H9 (cell line): ENCODE results near the gene ARHGEF25. TPM values are rescaled to one million over a fixed set of nuclear protein-coding genes. Genes with fewer than 3 reads are reported as not detected.

Experiments used
- DNase-seq: peaks from one replicate; pipeline ENCODE4 v3.0.0-alpha.2; 2017
- H2AFZ ChIP-seq: one replicate; pipeline ENCODE4 v1.6.1; 2013; ENCODE audit warnings: mild to moderate bottlenecking, low read length, control low read depth, moderate library complexity
- H2AK5ac ChIP-seq: 2 replicates; pipeline ENCODE4 v1.6.1; 2013; ENCODE audit warnings: low read length, control low read depth, mixed read lengths; ENCODE audit not compliant: insufficient read length
- H2BK120ac ChIP-seq: one replicate; pipeline ENCODE4 v1.6.1; 2013; ENCODE audit warnings: low read depth, mild to moderate bottlenecking, low read length, control low read depth, inconsistent platforms; ENCODE audit not compliant: poor library complexity, severe bottlenecking
- H2BK12ac ChIP-seq: 2 replicates; pipeline ENCODE4 v1.6.1; 2013; ENCODE audit warnings: low read length, control low read depth, mixed read lengths, low read depth; ENCODE audit not compliant: insufficient read length
- H2BK15ac ChIP-seq: 2 replicates; pipeline ENCODE4 v1.6.1; 2013; ENCODE audit warnings: low read depth, low read length, control low read depth
- H2BK20ac ChIP-seq: one replicate; pipeline ENCODE4 v1.6.1; 2013; ENCODE audit warnings: low read depth, mild to moderate bottlenecking, low read length, control low read depth, inconsistent platforms; ENCODE audit not compliant: poor library complexity, severe bottlenecking
- H2BK5ac ChIP-seq: 2 replicates; pipeline ENCODE4 v1.6.1; 2013; ENCODE audit warnings: low read length, control low read depth, mixed read lengths; ENCODE audit not compliant: insufficient read length
- H3K14ac ChIP-seq: 2 replicates; pipeline ENCODE4 v1.6.1; 2013; ENCODE audit warnings: low read length, control low read depth; ENCODE audit not compliant: insufficient read depth
- H3K18ac ChIP-seq: 2 replicates; pipeline ENCODE4 v1.6.1; 2013; ENCODE audit warnings: low read depth, mild to moderate bottlenecking, mixed read lengths, low read length, control low read depth; ENCODE audit not compliant: insufficient read length
- H3K23ac ChIP-seq: 2 replicates; pipeline ENCODE4 v1.6.1; 2013; ENCODE audit warnings: low read length, control low read depth, mixed read lengths, low read depth; ENCODE audit not compliant: insufficient read length
- H3K23me2 ChIP-seq: 2 replicates; pipeline ENCODE4 v1.6.1; 2013; ENCODE audit warnings: low read depth, mild to moderate bottlenecking, mixed read lengths, low read length, control low read depth; ENCODE audit not compliant: insufficient read length, poor library complexity, severe bottlenecking
- H3K27ac ChIP-seq: 2 replicates; pipeline ENCODE4 v1.5.1; 2013; ENCODE audit warnings: low read length, control low read depth, mixed read lengths, low read depth; ENCODE audit not compliant: insufficient read length
- H3K27me3 ChIP-seq: 2 replicates; pipeline ENCODE4 v1.6.1; 2013; ENCODE audit warnings: low read length, control low read depth, inconsistent platforms; ENCODE audit not compliant: insufficient read depth
- H3K4ac ChIP-seq: 2 replicates; pipeline ENCODE4 v1.6.1; 2013; ENCODE audit warnings: low read depth, mild to moderate bottlenecking, control low read depth, inconsistent platforms, low read length, moderate library complexity
- H3K4me1 ChIP-seq: 2 replicates; pipeline ENCODE4 v1.6.1; 2013; ENCODE audit warnings: low read length, control low read depth, inconsistent platforms; ENCODE audit not compliant: insufficient read depth
- H3K4me2 ChIP-seq: 2 replicates; pipeline ENCODE4 v1.6.1; 2013; ENCODE audit warnings: low read length, control low read depth, mixed read lengths; ENCODE audit not compliant: insufficient read length, insufficient read depth
- H3K56ac ChIP-seq: 2 replicates; pipeline ENCODE4 v1.6.1; 2013; ENCODE audit warnings: low read depth, mild to moderate bottlenecking, mixed read lengths, low read length, control low read depth; ENCODE audit not compliant: insufficient read length
- H3K79me1 ChIP-seq: 2 replicates; pipeline ENCODE4 v1.6.1; 2013; ENCODE audit warnings: low read depth, mild to moderate bottlenecking, moderate library complexity, low read length, control low read depth, inconsistent platforms; ENCODE audit not compliant: insufficient read depth, poor library complexity, severe bottlenecking
- H3K79me2 ChIP-seq: 2 replicates; pipeline ENCODE4 v1.6.1; 2013; ENCODE audit warnings: low read length, control low read depth, inconsistent platforms; ENCODE audit not compliant: insufficient read depth
- H3K9ac ChIP-seq: 2 replicates; pipeline ENCODE4 v1.6.1; 2013; ENCODE audit warnings: low read length, control low read depth, mixed read lengths; ENCODE audit not compliant: insufficient read length; ENCODE audit errors: extremely low read depth
- H3K9me3 ChIP-seq: one replicate; pipeline ENCODE4 v1.6.1; 2013; ENCODE audit warnings: low read depth, low read length, inconsistent platforms; ENCODE audit not compliant: control insufficient read depth
- H3T11ph ChIP-seq: one replicate; pipeline ENCODE4 v1.6.1; 2013; ENCODE audit warnings: mild to moderate bottlenecking, low read length, control low read depth, inconsistent platforms
- H4K20me1 ChIP-seq: one replicate; pipeline ENCODE4 v1.6.1; 2013; ENCODE audit not compliant: control insufficient read depth, insufficient read length, insufficient read depth
- H4K5ac ChIP-seq: 2 replicates; pipeline ENCODE4 v1.6.1; 2013; ENCODE audit warnings: low read depth, mild to moderate bottlenecking, mixed read lengths, low read length, control low read depth; ENCODE audit not compliant: insufficient read length
- H4K8ac ChIP-seq: replicated peaks from 2 replicates; pipeline ENCODE4 v1.6.1; 2013; ENCODE audit warnings: low read length, control low read depth, mixed read lengths, low read depth; ENCODE audit not compliant: insufficient read length
- H4K91ac ChIP-seq: 2 replicates; pipeline ENCODE4 v1.6.1; 2013; ENCODE audit warnings: low read depth, mild to moderate bottlenecking, moderate library complexity, mixed read lengths, low read length, control low read depth; ENCODE audit not compliant: insufficient read length
- H3K27ac Mint-ChIP-seq, 3 experiments: 2 replicates in 2 of 3; 3 replicates in 1 of 3; pipeline ENCODE4 v1.8.0; 2020 to 2021; ENCODE audit warnings: mixed read lengths in 3 of 3, mild to moderate bottlenecking in 1 of 3, moderate library complexity in 1 of 3
- H3K27me3 Mint-ChIP-seq: 2 replicates; pipeline ENCODE4 v1.8.0; 2021; ENCODE audit warnings: low read depth, mild to moderate bottlenecking, moderate library complexity, mixed read lengths
- H3K36me3 Mint-ChIP-seq, 3 experiments: 2 replicates in 2 of 3; 3 replicates in 1 of 3; pipeline ENCODE4 v1.8.0; 2020 to 2021; ENCODE audit warnings: low read depth in 3 of 3, mixed read lengths in 3 of 3; ENCODE audit not compliant: insufficient read depth in 1 of 3
- H3K4me1 Mint-ChIP-seq, 2 experiments: 2 replicates each; pipeline ENCODE4 v1.8.0; 2020; ENCODE audit warnings: mixed read lengths in 2 of 2
- H3K4me3 Mint-ChIP-seq, 2 experiments: 2 replicates in 1 of 2; 3 replicates in 1 of 2; pipeline ENCODE4 v1.8.0; 2020 to 2021; ENCODE audit warnings: mild to moderate bottlenecking in 2 of 2, mixed read lengths in 2 of 2, moderate library complexity in 1 of 2
- H3K9me3 Mint-ChIP-seq, 2 experiments: 2 replicates in 1 of 2; 3 replicates in 1 of 2; pipeline ENCODE4 v1.8.0; 2020; ENCODE audit warnings: mild to moderate bottlenecking in 2 of 2, mixed read lengths in 2 of 2, moderate library complexity in 1 of 2
- WGBS: extraction: QIAGEN DNeasy Blood & Tissue Kit; methylation state at CpG from one replicate; pipeline ENCODE4 v1.1.7; 2013; ENCODE audit warnings: missing lambda C conversion rate, low lambda C conversion rate, mixed read lengths; ENCODE audit not compliant: insufficient read length; ENCODE audit errors: extremely low coverage; 5-methylcytosine and 5-hydroxymethylcytosine counted together
- total RNA-seq: library from RNA; stranded (reverse); gene quantifications from 2 replicates; pipeline ENCODE4 v1.2.1, GENCODE V29; 2021
- TF ChIP-seq, protein P1 (sequence below): fragments of 200-600 bp; sonication (generic); conservative IDR thresholded peaks from 3 replicates; pipeline ENCODE4 v1.8.0; 2021; ENCODE audit warnings: antibody characterized with exemption, mild to moderate bottlenecking

ARHGEF25 gene
- total RNA-seq, 1 experiment from 2014 or later: 22.6 TPM

DNA sequence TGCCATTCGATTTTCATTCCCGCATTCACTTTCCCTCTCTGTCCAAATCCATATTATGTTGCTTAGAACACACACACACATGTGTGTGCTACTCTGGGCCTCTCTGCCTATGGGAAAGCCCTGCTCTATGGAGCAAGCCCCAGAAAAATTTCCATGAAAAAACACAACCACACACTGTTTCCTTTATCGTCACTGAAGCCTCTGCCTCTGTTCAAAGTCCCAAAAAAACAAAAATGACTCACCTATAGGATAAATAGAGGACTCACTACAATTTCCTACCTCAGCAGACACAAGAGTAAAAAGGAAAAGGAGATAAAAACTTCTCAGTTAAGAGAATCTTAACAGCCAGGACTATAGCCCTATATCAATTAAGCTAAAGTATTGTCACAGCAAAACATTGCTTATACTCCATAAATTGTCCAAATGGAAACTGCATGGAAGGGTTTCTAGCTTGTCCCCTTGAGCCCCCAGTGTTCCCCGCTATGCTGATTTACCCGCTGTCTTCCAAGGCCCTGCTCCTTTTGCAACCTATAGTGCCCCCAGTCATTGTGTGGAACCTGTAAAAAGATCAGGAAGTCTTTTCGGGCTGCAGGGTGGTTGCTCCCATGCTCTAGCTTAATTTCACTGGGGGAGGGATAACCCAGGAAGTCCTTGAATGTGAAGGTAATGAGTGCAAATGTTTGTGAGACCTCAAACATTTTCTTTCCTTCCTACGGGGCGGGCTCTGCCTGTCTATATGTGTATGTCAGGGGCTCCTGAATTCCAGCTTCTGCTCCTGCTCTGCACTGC, 31.4 kb upstream of the ARHGEF25 start:
- Histone ChIP-seq H4K91ac (no peak overlapping the region), H3K23me2 (no peaks in the 10 kb centered on the region), H3K18ac (no peak overlapping the region), H2BK120ac (no peak overlapping the region), H3K79me2 (0 out of 2 replicates have a peak, but pooled peaks cover 2% of the 10 kb centered on the region), H4K8ac (no peak overlapping the region), H3K56ac (no peak overlapping the region), H3T11ph (no peak overlapping the region), H2AK5ac (no peak overlapping the region), H3K27ac (no peak overlapping the region), H2BK15ac (no peak overlapping the region), H3K14ac (no peak overlapping the region), H3K79me1 (no peaks in the 10 kb centered on the region), H3K4me2 (no peak overlapping the region), H2AFZ (no peak overlapping the region), H3K9ac (no peak overlapping the region), H3K23ac (no peak overlapping the region), H3K4ac (no peak overlapping the region), H3K9me3 (no peaks in the 10 kb centered on the region), H2BK20ac (no peak overlapping the region), H4K5ac (no peak overlapping the region), H3K4me1 (no peaks in the 10 kb centered on the region), H2BK12ac (no peak overlapping the region), H4K20me1 (no peaks in the 10 kb centered on the region), H3K27me3 (no peaks in the 10 kb centered on the region), H2BK5ac (no peak overlapping the region)
- TF ChIP-seq, protein P1, sequence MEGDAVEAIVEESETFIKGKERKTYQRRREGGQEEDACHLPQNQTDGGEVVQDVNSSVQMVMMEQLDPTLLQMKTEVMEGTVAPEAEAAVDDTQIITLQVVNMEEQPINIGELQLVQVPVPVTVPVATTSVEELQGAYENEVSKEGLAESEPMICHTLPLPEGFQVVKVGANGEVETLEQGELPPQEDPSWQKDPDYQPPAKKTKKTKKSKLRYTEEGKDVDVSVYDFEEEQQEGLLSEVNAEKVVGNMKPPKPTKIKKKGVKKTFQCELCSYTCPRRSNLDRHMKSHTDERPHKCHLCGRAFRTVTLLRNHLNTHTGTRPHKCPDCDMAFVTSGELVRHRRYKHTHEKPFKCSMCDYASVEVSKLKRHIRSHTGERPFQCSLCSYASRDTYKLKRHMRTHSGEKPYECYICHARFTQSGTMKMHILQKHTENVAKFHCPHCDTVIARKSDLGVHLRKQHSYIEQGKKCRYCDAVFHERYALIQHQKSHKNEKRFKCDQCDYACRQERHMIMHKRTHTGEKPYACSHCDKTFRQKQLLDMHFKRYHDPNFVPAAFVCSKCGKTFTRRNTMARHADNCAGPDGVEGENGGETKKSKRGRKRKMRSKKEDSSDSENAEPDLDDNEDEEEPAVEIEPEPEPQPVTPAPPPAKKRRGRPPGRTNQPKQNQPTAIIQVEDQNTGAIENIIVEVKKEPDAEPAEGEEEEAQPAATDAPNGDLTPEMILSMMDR: no peak
- Mint-ChIP-seq H3K9me3 (no peaks in the 10 kb centered on the region), H3K4me1 (peaks cover 0 to 2% of the 10 kb centered on the region in 2 experiments; a peak in 1 of 4 replicates), H3K27me3 (no peaks in the 10 kb centered on the region), H3K27ac (peak overlapping the region in 2 of 3 experiments; percentile 46 to 85; a peak in 1 of 7 replicates), H3K36me3 (peaks cover 40 to 77% (median 63%) of the 10 kb centered on the region in 3 experiments), H3K4me3 (no peak overlapping the region)
- no peak for DNase-seq
- no CpG with 5 or more reads among the region's 8 CpGs for WGBS
